MCF 10A (cell line): ENCODE results near the gene TRDN. TPM values are rescaled to one million over a fixed set of nuclear protein-coding genes. Genes with fewer than 3 reads are reported as not detected.

ENCODE experiments used
- BruUV-seq: library from RNA; stranded (reverse); fragments of 400-500 nt; replicated peaks from 2 replicates; lab custom pipeline; 2021; lab: Mats Ljungman, UMichigan
- CTCF ChIA-PET: fragments of 300-600 bp; sonication (Branson Sonifier 250); formaldehyde crosslinking; extraction: SDS; loops from one replicate; lab custom pipeline; 2021; ENCODE audit warnings: antibody characterized with exemption, inconsistent platforms; lab: Yijun Ruan, JAX
- POLR2A ChIA-PET: fragments of 300-600, 350-650 bp; sonication (Branson Sonifier 250); formaldehyde crosslinking; extraction: SDS; loops from one replicate; lab custom pipeline; 2020; ENCODE audit warnings: antibody characterized with exemption, inconsistent platforms; lab: Yijun Ruan, JAX
- DNase-seq: peaks from one replicate; pipeline ENCODE4 v3.0.0-alpha.2; 2018; ENCODE audit not compliant: unreplicated experiment
- H3K27ac Mint-ChIP-seq: one replicate; pipeline ENCODE4 v1.8.0; 2022; ENCODE audit warnings: mild to moderate bottlenecking, low read depth, mixed read lengths; ENCODE audit not compliant: unreplicated experiment
- H3K27me3 Mint-ChIP-seq: one replicate; pipeline ENCODE4 v1.8.0; 2022; ENCODE audit warnings: mixed read lengths; ENCODE audit not compliant: insufficient read depth, unreplicated experiment
- H3K36me3 Mint-ChIP-seq: one replicate; pipeline ENCODE4 v1.8.0; 2022; ENCODE audit warnings: mild to moderate bottlenecking, moderate library complexity, mixed read lengths; ENCODE audit not compliant: insufficient read depth, unreplicated experiment
- H3K4me1 Mint-ChIP-seq: one replicate; pipeline ENCODE4 v1.8.0; 2022; ENCODE audit warnings: mixed read lengths; ENCODE audit not compliant: insufficient read depth, unreplicated experiment
- H3K4me3 Mint-ChIP-seq: one replicate; pipeline ENCODE4 v1.8.0; 2022; ENCODE audit warnings: mild to moderate bottlenecking, moderate library complexity, mixed read lengths; ENCODE audit not compliant: unreplicated experiment
- H3K9me3 Mint-ChIP-seq: one replicate; pipeline ENCODE4 v1.8.0; 2022; ENCODE audit warnings: mixed read lengths; ENCODE audit not compliant: unreplicated experiment
- intact Hi-C: fragments of 100-400 bp; cut with micrococcal nuclease; formaldehyde crosslinking; loops from 2 replicates; pipeline ENCODE4 v1.14.1; 2022
- total RNA-seq: library from RNA; stranded (reverse); gene quantifications from 2 replicates; pipeline ENCODE4 v1.2.3, GENCODE V29; 2022
- TF ChIP-seq, protein P1 (sequence below): fragments of 200-600 bp; IDR thresholded peaks from one replicate; pipeline ENCODE4 v1.8.0; 2022; ENCODE audit warnings: antibody characterized with exemption, mild to moderate bottlenecking; ENCODE audit not compliant: unreplicated experiment

TRDN gene
- total RNA-seq, 1 experiment from 2014 or later: not detected

DNA sequence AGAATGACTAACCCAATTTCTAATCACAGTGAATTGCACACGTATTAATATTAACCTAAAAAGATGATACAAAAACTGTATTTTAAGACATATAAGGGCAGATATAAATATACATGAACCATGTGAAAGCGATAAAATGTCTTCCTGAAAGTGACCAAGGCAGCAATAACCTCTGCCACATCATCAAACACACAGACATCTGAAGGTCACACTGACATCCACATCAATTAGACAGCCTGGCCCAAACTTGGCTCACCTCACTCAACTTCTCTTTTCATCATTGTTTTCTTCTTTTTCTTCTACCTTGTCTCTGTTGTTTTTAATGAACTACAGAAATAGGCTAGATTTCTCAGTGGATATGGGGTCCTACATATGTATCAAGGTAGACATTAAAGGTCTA, 128.5 kb downstream of the TRDN start:
- no TSS peak for BruUV-seq
- H3K4me3 Mint-ChIP-seq: no peak overlapping the region
- TF ChIP-seq, protein P1, sequence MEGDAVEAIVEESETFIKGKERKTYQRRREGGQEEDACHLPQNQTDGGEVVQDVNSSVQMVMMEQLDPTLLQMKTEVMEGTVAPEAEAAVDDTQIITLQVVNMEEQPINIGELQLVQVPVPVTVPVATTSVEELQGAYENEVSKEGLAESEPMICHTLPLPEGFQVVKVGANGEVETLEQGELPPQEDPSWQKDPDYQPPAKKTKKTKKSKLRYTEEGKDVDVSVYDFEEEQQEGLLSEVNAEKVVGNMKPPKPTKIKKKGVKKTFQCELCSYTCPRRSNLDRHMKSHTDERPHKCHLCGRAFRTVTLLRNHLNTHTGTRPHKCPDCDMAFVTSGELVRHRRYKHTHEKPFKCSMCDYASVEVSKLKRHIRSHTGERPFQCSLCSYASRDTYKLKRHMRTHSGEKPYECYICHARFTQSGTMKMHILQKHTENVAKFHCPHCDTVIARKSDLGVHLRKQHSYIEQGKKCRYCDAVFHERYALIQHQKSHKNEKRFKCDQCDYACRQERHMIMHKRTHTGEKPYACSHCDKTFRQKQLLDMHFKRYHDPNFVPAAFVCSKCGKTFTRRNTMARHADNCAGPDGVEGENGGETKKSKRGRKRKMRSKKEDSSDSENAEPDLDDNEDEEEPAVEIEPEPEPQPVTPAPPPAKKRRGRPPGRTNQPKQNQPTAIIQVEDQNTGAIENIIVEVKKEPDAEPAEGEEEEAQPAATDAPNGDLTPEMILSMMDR: no peak
- H3K27me3 Mint-ChIP-seq: peaks cover 56% of the 10 kb centered on the region
- no peaks in the 10 kb centered on the region for H3K4me1 Mint-ChIP-seq
- DNase-seq: no peak
- H3K9me3 Mint-ChIP-seq: no peaks in the 10 kb centered on the region
- H3K36me3 Mint-ChIP-seq: no peaks in the 10 kb centered on the region
- ChIA-PET POLR2A (no interaction called here), CTCF (interaction anchor here (0.6 kb wide), 1 partner anchor 1734 kb away, joined by 3 read pairs; no protein-coding TSS in a partner anchor)
- intact Hi-C loops: no loop called here
- H3K27ac Mint-ChIP-seq: no peak overlapping the region

DNA sequence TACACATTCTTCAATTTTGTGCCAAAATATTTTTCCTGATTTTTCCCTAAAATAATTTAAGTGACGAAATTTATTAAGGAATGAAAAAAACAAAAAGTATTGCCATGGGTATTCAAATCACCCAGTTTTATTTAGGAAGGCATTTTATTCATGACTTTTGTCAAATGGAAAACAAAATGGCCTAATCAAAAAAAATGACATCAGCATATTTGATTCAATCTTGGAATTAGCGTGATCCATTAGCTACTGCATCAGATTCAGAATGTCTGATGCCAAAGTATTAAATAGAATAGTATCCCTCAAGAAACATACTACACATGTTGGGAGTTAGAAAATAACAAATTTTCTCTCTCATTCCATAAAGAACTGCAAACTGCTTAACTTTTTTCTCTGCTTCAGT, 129.2 kb downstream of the TRDN start:
- ChIA-PET POLR2A (interaction anchor here (1.1 kb wide), 1 partner anchor 38 kb away, joined by 3 read pairs; no protein-coding TSS in a partner anchor), CTCF (interaction anchor here (0.6 kb wide), 1 partner anchor 1735 kb away, joined by 3 read pairs; no protein-coding TSS in a partner anchor)
- no peak overlapping the region for H3K27ac Mint-ChIP-seq
- H3K36me3 Mint-ChIP-seq: no peaks in the 10 kb centered on the region
- no peaks in the 10 kb centered on the region for H3K9me3 Mint-ChIP-seq
- H3K4me3 Mint-ChIP-seq: no peak overlapping the region
- peaks cover 61% of the 10 kb centered on the region for H3K27me3 Mint-ChIP-seq
- intact Hi-C loops: no loop called here
- no peaks in the 10 kb centered on the region for H3K4me1 Mint-ChIP-seq
- DNase-seq: no peak
- TF ChIP-seq, protein P1: no peak
- BruUV-seq: no TSS peak

DNA sequence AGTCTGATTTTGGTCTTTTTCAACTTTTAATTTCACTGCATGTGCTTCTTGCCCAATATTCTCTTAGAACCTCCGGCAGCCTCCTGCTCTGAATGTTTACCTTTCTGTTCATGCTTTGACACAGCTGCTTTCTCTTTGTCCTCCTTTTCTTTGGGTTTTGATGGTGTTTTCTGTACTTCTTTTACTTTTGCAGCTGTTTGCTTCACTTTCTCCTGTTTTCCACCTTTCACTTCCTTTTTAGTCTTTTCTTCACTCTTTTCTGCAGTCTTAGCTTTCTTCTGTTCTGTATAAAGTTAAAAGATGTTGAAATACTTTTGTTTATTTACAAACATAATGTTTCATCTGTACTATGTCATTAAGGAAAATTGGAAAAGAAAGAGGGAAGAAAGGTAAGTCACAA, 133.1 kb downstream of the TRDN start:
- intact Hi-C loops: no loop called here
- no peak for DNase-seq
- Mint-ChIP-seq H3K9me3 (no peaks in the 10 kb centered on the region), H3K36me3 (no peaks in the 10 kb centered on the region), H3K27ac (no peak overlapping the region), H3K27me3 (peaks cover 73% of the 10 kb centered on the region), H3K4me3 (no peak overlapping the region), H3K4me1 (no peaks in the 10 kb centered on the region)
- ChIA-PET POLR2A (interaction anchor here (1.0 kb wide), 1 partner anchor 164 kb away, joined by 3 read pairs; no protein-coding TSS in a partner anchor), CTCF (no interaction called here)
- TF ChIP-seq, protein P1: no peak
- no TSS peak for BruUV-seq

DNA sequence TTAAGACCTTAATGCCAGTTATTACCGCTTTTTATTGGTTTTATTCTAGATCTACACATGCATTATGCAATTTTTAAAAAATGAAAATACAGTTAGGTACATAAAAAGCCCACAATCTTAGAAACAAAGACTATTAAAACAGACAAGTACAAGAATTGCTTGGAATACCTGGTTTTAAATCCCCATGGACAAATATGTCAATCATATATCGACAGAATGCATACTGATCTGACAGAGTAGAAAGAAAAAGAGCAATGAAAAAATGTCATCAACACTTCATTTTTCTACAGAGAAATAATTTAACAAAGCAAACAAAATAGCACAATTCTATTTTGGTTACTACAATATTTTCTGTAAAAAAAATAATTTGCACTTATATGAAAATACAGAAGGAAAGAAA, 139.7 kb downstream of the TRDN start:
- no peak overlapping the region for H3K27ac Mint-ChIP-seq
- BruUV-seq: no TSS peak
- TF ChIP-seq, protein P1: no peak
- H3K27me3 Mint-ChIP-seq: peaks cover 75% of the 10 kb centered on the region
- no peaks in the 10 kb centered on the region for H3K4me1 Mint-ChIP-seq
- ChIA-PET CTCF (no interaction called here), POLR2A (no interaction called here)
- no peak overlapping the region for H3K4me3 Mint-ChIP-seq
- H3K36me3 Mint-ChIP-seq: no peaks in the 10 kb centered on the region
- H3K9me3 Mint-ChIP-seq: no peaks in the 10 kb centered on the region
- intact Hi-C loops: no loop called here
- DNase-seq: no peak
